ENCODE results near the gene CPEB4.

DNA sequence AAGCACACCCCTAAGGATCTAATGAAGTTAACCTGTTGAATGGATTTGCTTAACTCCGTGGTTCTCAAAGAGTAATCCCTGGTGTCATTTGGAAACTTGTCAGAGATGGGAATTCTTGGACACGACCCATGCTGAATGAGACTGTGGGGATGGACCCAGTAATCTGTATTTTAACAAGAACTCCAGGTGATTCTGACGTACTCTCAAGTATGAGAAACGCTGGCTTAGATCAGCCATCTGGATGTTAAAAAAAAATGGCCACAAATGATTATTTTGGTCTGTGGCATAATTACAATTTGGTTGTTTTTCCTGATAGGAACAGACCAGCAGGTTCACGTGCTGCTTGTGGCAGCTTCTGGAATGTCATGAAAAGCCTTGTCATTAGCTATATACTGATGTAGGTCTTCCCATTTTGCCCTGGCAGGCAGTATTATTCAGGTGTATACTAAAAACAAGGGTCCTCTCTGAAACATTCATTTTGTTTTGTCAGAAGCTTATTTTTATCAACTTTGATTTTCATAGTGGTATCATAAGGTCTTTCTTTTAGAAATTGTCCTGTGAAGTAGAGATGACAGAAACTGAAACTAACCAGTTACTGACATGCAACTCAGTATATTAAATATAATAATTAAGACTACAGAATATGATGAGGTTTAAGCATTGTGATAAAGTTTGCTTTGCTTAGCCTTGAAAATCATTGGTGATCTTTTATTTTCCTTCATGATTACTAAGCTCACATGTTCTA is 15.4 kb downstream of the CPEB4 start:
- TF ChIP-seq, protein P1, sequence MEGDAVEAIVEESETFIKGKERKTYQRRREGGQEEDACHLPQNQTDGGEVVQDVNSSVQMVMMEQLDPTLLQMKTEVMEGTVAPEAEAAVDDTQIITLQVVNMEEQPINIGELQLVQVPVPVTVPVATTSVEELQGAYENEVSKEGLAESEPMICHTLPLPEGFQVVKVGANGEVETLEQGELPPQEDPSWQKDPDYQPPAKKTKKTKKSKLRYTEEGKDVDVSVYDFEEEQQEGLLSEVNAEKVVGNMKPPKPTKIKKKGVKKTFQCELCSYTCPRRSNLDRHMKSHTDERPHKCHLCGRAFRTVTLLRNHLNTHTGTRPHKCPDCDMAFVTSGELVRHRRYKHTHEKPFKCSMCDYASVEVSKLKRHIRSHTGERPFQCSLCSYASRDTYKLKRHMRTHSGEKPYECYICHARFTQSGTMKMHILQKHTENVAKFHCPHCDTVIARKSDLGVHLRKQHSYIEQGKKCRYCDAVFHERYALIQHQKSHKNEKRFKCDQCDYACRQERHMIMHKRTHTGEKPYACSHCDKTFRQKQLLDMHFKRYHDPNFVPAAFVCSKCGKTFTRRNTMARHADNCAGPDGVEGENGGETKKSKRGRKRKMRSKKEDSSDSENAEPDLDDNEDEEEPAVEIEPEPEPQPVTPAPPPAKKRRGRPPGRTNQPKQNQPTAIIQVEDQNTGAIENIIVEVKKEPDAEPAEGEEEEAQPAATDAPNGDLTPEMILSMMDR (IDR thresholded peaks at IDR 0.05) = no peak
- TF ChIP-seq POLR2AphosphoS5 (IDR thresholded peaks at IDR 0.05) (no peak), POLR2A (IDR thresholded peaks at IDR 0.05) (no peak), EP300 (IDR thresholded peaks at IDR 0.05) (no peak)
